Transverse colon (tissue), 4 donors: ENCODE data around the gene CAMK1G.

Experiments
- CTCF ChIP-seq, 5 experiments: fragments of 200-600 bp in 3 of 5; fragments of 450-650 bp in 2 of 5; sonication (generic) in 3 of 5; IDR thresholded peaks; 1 replicate in 2 of 5; 2 replicates in 3 of 5; pipeline ENCODE4 v1.5.1; 2016 to 2017; ENCODE audit warnings: antibody characterized with exemption in 5 of 5, inconsistent platforms in 3 of 5, mild to moderate bottlenecking in 2 of 5, moderate library complexity in 1 of 5
- POLR2A ChIP-seq: fragments of 450-650 bp; IDR thresholded peaks from one replicate; pipeline ENCODE4 v1.6.1; 2016; ENCODE audit warnings: antibody characterized with exemption, mild to moderate bottlenecking, moderate library complexity
- POLR2AphosphoS5 ChIP-seq, 3 donors: sonication (generic); formaldehyde crosslinking; IDR thresholded peaks; one replicate each; pipeline ENCODE4 v1.6.1; 2016; ENCODE audit warnings: antibody characterized with exemption in 3 of 3

- TF ChIP-seq CTCF (IDR thresholded peaks at IDR 0.05): no peak
- TF ChIP-seq POLR2A: no peak
- no peak for TF ChIP-seq POLR2AphosphoS5 (IDR thresholded peaks at IDR 0.05)
These were observed 4.3 kb downstream of the CAMK1G start for GRCh38 chr1:209587789-209588188.
